GM23338 (cell line): ENCODE results near the gene CEP135. TPM values are rescaled to one million over a fixed set of nuclear protein-coding genes. Genes with fewer than 3 reads are reported as not detected.

Experiments
- ATAC-seq: fragments of 200-7000 bp; cut with Tn5 transposase; 3 replicates; pipeline ENCODE4 v1.9.1; 2020
- DNase-seq: peaks from one replicate; pipeline ENCODE4 v3.0.0-alpha.2; 2015; ENCODE audit warnings: low spot score
- H2AFZ ChIP-seq: fragments of 200-600 bp; sonication (generic); 2 replicates; pipeline ENCODE4 v1.8.0; 2016; ENCODE audit warnings: antibody characterized with exemption, mild to moderate bottlenecking, moderate library complexity
- H3F3A ChIP-seq: fragments of 200-600 bp; sonication (generic); replicated peaks from 2 replicates; pipeline ENCODE4 v1.8.0; 2017; ENCODE audit warnings: antibody characterized with exemption, mixed run types, low read depth
- H3K27ac ChIP-seq: fragments of 200-600 bp; sonication (generic); 2 replicates; pipeline ENCODE4 v1.6.1; 2016; ENCODE audit warnings: low read depth
- H3K27me3 ChIP-seq: fragments of 200-600 bp; sonication (generic); 2 replicates; pipeline ENCODE4 v1.8.0; 2016; ENCODE audit warnings: mild to moderate bottlenecking, mixed run types, moderate library complexity; ENCODE audit not compliant: insufficient read depth
- H3K36me3 ChIP-seq: fragments of 200-600 bp; sonication (generic); 2 replicates; pipeline ENCODE4 v1.8.0; 2016; ENCODE audit warnings: mild to moderate bottlenecking; ENCODE audit not compliant: insufficient read depth
- H3K4me1 ChIP-seq: fragments of 200-600 bp; sonication (generic); 2 replicates; pipeline ENCODE4 v1.8.0; 2016; ENCODE audit warnings: mild to moderate bottlenecking, moderate library complexity; ENCODE audit not compliant: insufficient read depth
- H3K4me2 ChIP-seq: fragments of 200-600 bp; sonication (generic); 2 replicates; pipeline ENCODE4 v1.7.1; 2017; ENCODE audit warnings: mixed run types
- H3K4me3 ChIP-seq: fragments of 200-600 bp; sonication (generic); 2 replicates; pipeline ENCODE4 v1.6.1; 2016; ENCODE audit warnings: mixed run types
- H3K79me2 ChIP-seq: fragments of 200-600 bp; sonication (generic); replicated peaks from 2 replicates; pipeline ENCODE4 v1.8.0; 2017; ENCODE audit warnings: mild to moderate bottlenecking; ENCODE audit not compliant: insufficient read depth
- H3K9me2 ChIP-seq: fragments of 200-600 bp; sonication (generic); 2 replicates; pipeline ENCODE4 v1.8.0; 2017; ENCODE audit not compliant: insufficient read depth
- H4K20me1 ChIP-seq: fragments of 200-600 bp; sonication (generic); replicated peaks from 2 replicates; pipeline ENCODE4 v1.8.0; 2017; ENCODE audit warnings: mild to moderate bottlenecking; ENCODE audit not compliant: insufficient read depth
- H3K27ac Mint-ChIP-seq: 2 replicates; pipeline ENCODE4 v1.8.0; 2020; ENCODE audit warnings: inconsistent platforms, mild to moderate bottlenecking, moderate library complexity, mixed read lengths
- H3K27me3 Mint-ChIP-seq: 3 replicates; pipeline ENCODE4 v1.8.0; 2022; ENCODE audit warnings: low read depth, mild to moderate bottlenecking, moderate library complexity, mixed read lengths, inconsistent platforms; ENCODE audit not compliant: insufficient read depth, poor library complexity
- H3K36me3 Mint-ChIP-seq: 3 replicates; pipeline ENCODE4 v1.8.0; 2021; ENCODE audit warnings: low read depth, mild to moderate bottlenecking, inconsistent platforms, moderate library complexity, mixed read lengths
- H3K4me1 Mint-ChIP-seq: 3 replicates; pipeline ENCODE4 v1.8.0; 2020; ENCODE audit warnings: mild to moderate bottlenecking, inconsistent platforms, mixed read lengths
- H3K4me3 Mint-ChIP-seq: 3 replicates; pipeline ENCODE4 v1.8.0; 2021; ENCODE audit warnings: moderate library complexity, mild to moderate bottlenecking, inconsistent platforms, mixed read lengths
- H3K9me3 Mint-ChIP-seq: 3 replicates; pipeline ENCODE4 v1.8.0; 2020; ENCODE audit warnings: moderate library complexity, mild to moderate bottlenecking, inconsistent platforms, mixed read lengths
- CREB1 ChIP-seq: fragments of 250-450 bp; sonication (Bioruptor Pico); IDR thresholded peaks from 2 replicates; pipeline ENCODE4 v1.5.0; 2020; ENCODE audit warnings: low read depth, mild to moderate bottlenecking, moderate library complexity
- EZH2 ChIP-seq: fragments of 200-600 bp; sonication (generic); IDR thresholded peaks from one replicate; pipeline ENCODE4 v1.8.0; 2017; ENCODE audit warnings: antibody characterized with exemption, mild to moderate bottlenecking, low read depth; ENCODE audit not compliant: unreplicated experiment
- EZH2phosphoT487 ChIP-seq: fragments of 200-600 bp; sonication (generic); IDR thresholded peaks from one replicate; pipeline ENCODE4 v1.8.1; 2018; ENCODE audit warnings: antibody characterized with exemption; ENCODE audit not compliant: unreplicated experiment
- JUNB ChIP-seq: IDR thresholded peaks from one replicate; pipeline ENCODE4 v1.6.1; 2016; ENCODE audit warnings: antibody characterized with exemption; ENCODE audit not compliant: unreplicated experiment
- POLR2AphosphoS5 ChIP-seq: IDR thresholded peaks from 2 replicates; pipeline ENCODE4 v1.6.1; 2016; ENCODE audit warnings: antibody characterized with exemption, low read depth
- STAT1 ChIP-seq: IDR thresholded peaks from one replicate; pipeline ENCODE4 v1.6.1; 2016; ENCODE audit warnings: antibody characterized with exemption; ENCODE audit not compliant: unreplicated experiment
- ZNF331 ChIP-seq: fragments of 250-450 bp; sonication (Bioruptor Pico); IDR thresholded peaks from 2 replicates; pipeline ENCODE4 v1.5.0; 2020; ENCODE audit warnings: low read depth, mild to moderate bottlenecking, moderate library complexity
- polyA plus RNA-seq: library from polyadenylated mRNA; unstranded; fragments of >200 nt; fragmentation: Nextera tagmentation; extraction: Ambion mirVana; gene quantifications from 2 replicates; pipeline ENCODE4 v1.2.1, GENCODE V29; 2016
- total RNA-seq: library from RNA; depleted of rRNA; stranded (reverse); fragments of >200 nt; shearing (Covaris generic); gene quantifications from 2 replicates; pipeline ENCODE4 v1.2.3, GENCODE V29; 2014
- TF ChIP-seq, protein P1 (sequence below): IDR thresholded peaks from 2 replicates; pipeline ENCODE4 v1.6.1; 2016; ENCODE audit warnings: antibody characterized with exemption
- TF ChIP-seq, protein P2 (sequence below), 2 experiments: fragments of 200-600 bp in 1 of 2; sonication (generic) in 1 of 2; conservative IDR thresholded peaks; 2 replicates each; pipeline versions ENCODE4 v1.5.1 to v1.6.1; 2016 to 2017; ENCODE audit warnings: antibody characterized with exemption in 2 of 2, low read depth in 2 of 2, mild to moderate bottlenecking in 2 of 2, moderate library complexity in 1 of 2
- TF ChIP-seq, protein P3 (sequence below): IDR thresholded peaks from one replicate; pipeline ENCODE4 v1.6.1; 2018; ENCODE audit warnings: antibody characterized with exemption; ENCODE audit not compliant: unreplicated experiment

The CEP135 gene
- total and polyA plus RNA-seq, 2 experiments from 2014 or later, result 11.8 to 15.7 TPM

DNA sequence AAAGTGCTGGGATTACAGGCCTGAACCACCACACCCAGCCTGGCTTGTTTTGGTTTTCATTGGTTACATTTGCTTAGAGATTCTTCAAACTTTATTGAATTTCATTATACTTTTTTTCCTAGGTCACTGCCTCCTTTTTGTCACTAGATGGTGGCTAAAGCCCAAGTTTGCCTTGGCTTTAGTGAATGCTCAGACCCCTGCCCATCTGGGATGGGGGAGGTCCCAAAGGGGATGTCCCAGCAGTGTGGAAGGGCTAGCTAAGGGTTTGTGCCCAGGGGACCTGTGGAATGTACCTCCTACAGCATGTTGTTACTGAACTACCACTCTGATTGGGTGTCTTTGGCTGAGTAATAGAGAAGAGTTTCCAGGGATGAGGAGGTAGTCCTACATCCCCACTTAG is 58.4 kb downstream of the CEP135 start:
- no peaks in the 10 kb centered on the region; the same call in 1 of the 2 replicates for H4K20me1 ChIP-seq

DNA sequence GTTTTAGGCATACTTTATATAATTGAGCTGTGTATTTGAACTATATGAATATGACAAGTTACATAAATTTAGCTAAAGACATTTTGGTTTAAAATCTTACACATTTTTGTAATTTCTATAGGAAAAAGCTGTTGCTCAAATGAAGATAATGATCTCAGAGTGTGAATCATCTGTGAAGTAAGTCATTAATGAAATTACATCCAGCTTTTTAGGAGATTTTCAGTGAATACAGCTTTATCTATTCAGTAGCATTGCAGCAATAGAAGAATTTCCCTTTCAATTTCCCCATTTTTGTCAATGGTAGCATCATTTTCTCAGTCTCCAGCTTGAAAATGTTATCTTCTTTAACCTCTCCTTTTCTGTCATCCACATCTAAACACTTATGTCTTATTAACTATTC is 59.5 kb downstream of the CEP135 start:
- Histone ChIP-seq H3K4me2 (no peak overlapping the region), H2AFZ (no peak overlapping the region), H3K4me3 (no peak overlapping the region), H3F3A (no peaks in the 10 kb centered on the region), H3K27me3 (no peaks in the 10 kb centered on the region), H3K79me2 (no peaks in the 10 kb centered on the region; the same call in 1 of the 2 replicates), H3K36me3 (peaks cover 8% of the 10 kb centered on the region; the same call in 1 of the 2 replicates), H4K20me1 (no peaks in the 10 kb centered on the region; the same call in 1 of the 2 replicates), H3K9me2 (no peaks in the 10 kb centered on the region), H3K27ac (no peak overlapping the region), H3K4me1 (no peaks in the 10 kb centered on the region)
- Mint-ChIP-seq H3K4me1 (no peaks in the 10 kb centered on the region), H3K27me3 (no peaks in the 10 kb centered on the region), H3K4me3 (no peak overlapping the region), H3K27ac (no peak overlapping the region), H3K36me3 (peaks cover 35% of the 10 kb centered on the region; the same call in 2 of the 3 replicates), H3K9me3 (no peaks in the 10 kb centered on the region)
- DNase-seq, result no peak
- ATAC-seq, result no peak
- TF ChIP-seq, protein P1, sequence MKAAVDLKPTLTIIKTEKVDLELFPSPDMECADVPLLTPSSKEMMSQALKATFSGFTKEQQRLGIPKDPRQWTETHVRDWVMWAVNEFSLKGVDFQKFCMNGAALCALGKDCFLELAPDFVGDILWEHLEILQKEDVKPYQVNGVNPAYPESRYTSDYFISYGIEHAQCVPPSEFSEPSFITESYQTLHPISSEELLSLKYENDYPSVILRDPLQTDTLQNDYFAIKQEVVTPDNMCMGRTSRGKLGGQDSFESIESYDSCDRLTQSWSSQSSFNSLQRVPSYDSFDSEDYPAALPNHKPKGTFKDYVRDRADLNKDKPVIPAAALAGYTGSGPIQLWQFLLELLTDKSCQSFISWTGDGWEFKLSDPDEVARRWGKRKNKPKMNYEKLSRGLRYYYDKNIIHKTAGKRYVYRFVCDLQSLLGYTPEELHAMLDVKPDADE, result no peak
- no peak for TF ChIP-seq ZNF331
- no peak for TF ChIP-seq STAT1
- TF ChIP-seq JUNB, result no peak
- TF ChIP-seq POLR2AphosphoS5, result no peak

More for the DNA sequence above, 58.4 kb downstream of the CEP135 start:
- DNase-seq, result peak; percentile 33
- H2AFZ ChIP-seq, result no peak overlapping the region
- H3K79me2 ChIP-seq, result no peaks in the 10 kb centered on the region; the same call in 1 of the 2 replicates
- no peaks in the 10 kb centered on the region for H3F3A ChIP-seq
- Mint-ChIP-seq H3K9me3 (no peaks in the 10 kb centered on the region), H3K27ac (no peak overlapping the region), H3K27me3 (no peaks in the 10 kb centered on the region), H3K36me3 (peaks cover 28% of the 10 kb centered on the region; the same call in 2 of the 3 replicates), H3K4me1 (no peaks in the 10 kb centered on the region), H3K4me3 (no peak overlapping the region)
- ATAC-seq, result peak; percentile 74
- H3K4me2 ChIP-seq, result no peak overlapping the region
- no peaks in the 10 kb centered on the region for H3K4me1 ChIP-seq
- no peak for TF ChIP-seq ZNF331
- TF ChIP-seq, protein P2, sequence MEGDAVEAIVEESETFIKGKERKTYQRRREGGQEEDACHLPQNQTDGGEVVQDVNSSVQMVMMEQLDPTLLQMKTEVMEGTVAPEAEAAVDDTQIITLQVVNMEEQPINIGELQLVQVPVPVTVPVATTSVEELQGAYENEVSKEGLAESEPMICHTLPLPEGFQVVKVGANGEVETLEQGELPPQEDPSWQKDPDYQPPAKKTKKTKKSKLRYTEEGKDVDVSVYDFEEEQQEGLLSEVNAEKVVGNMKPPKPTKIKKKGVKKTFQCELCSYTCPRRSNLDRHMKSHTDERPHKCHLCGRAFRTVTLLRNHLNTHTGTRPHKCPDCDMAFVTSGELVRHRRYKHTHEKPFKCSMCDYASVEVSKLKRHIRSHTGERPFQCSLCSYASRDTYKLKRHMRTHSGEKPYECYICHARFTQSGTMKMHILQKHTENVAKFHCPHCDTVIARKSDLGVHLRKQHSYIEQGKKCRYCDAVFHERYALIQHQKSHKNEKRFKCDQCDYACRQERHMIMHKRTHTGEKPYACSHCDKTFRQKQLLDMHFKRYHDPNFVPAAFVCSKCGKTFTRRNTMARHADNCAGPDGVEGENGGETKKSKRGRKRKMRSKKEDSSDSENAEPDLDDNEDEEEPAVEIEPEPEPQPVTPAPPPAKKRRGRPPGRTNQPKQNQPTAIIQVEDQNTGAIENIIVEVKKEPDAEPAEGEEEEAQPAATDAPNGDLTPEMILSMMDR (conservative IDR thresholded peaks at IDR 0.05; ENCODE audit: low read depth in 2 of 2), result peak; percentile 30 to 52; a peak in 3 of 4 replicates
- no peak overlapping the region for H3K27ac ChIP-seq
- no peak overlapping the region for H3K4me3 ChIP-seq
- H3K36me3 ChIP-seq, result 0 out of 2 replicates have a peak, but pooled peaks cover 7% of the 10 kb centered on the region
- H3K9me2 ChIP-seq, result no peaks in the 10 kb centered on the region
- H3K27me3 ChIP-seq, result no peaks in the 10 kb centered on the region

DNA sequence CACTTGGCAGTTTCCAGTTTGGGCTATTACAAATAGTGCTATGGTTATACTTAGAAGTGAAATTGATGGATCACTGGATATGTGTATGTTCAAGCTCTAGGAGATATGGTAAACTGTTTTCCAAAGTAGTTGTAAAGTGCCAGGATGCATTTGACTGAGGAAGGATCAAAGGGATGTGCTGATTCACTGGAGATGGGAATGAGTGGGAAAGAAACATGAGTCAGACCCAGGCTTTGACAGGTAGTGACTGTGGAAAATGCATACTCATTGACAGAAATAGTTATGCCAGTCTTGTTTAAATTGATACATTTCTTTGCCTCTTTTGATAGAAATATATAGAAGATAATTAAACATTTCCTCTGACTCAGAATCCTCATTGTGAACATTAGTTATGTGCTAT is 77.9 kb downstream of the CEP135 start:
- H3K27ac ChIP-seq, result no peak overlapping the region
- H3K36me3 ChIP-seq, result peaks cover 12% of the 10 kb centered on the region; the same call in 1 of the 2 replicates
- H3K9me2 ChIP-seq, result no peaks in the 10 kb centered on the region
- no peaks in the 10 kb centered on the region for H3K79me2 ChIP-seq
- no peak for DNase-seq
- H4K20me1 ChIP-seq, result peaks cover 4% of the 10 kb centered on the region; the same call in 1 of the 2 replicates
- H3K4me2 ChIP-seq, result no peak overlapping the region
- Mint-ChIP-seq H3K36me3 (peaks cover 28% of the 10 kb centered on the region), H3K9me3 (no peaks in the 10 kb centered on the region), H3K4me3 (no peak overlapping the region), H3K27ac (no peak overlapping the region), H3K27me3 (no peaks in the 10 kb centered on the region), H3K4me1 (no peaks in the 10 kb centered on the region)
- no peaks in the 10 kb centered on the region for H3F3A ChIP-seq
- H2AFZ ChIP-seq, result no peak overlapping the region
- no peak for ATAC-seq
- no peaks in the 10 kb centered on the region for H3K4me1 ChIP-seq
- H3K4me3 ChIP-seq, result no peak overlapping the region
- no peaks in the 10 kb centered on the region for H3K27me3 ChIP-seq
- TF ChIP-seq EZH2 (no peak), CREB1 (no peak), EZH2phosphoT487 (no peak)
- TF ChIP-seq, protein P3, sequence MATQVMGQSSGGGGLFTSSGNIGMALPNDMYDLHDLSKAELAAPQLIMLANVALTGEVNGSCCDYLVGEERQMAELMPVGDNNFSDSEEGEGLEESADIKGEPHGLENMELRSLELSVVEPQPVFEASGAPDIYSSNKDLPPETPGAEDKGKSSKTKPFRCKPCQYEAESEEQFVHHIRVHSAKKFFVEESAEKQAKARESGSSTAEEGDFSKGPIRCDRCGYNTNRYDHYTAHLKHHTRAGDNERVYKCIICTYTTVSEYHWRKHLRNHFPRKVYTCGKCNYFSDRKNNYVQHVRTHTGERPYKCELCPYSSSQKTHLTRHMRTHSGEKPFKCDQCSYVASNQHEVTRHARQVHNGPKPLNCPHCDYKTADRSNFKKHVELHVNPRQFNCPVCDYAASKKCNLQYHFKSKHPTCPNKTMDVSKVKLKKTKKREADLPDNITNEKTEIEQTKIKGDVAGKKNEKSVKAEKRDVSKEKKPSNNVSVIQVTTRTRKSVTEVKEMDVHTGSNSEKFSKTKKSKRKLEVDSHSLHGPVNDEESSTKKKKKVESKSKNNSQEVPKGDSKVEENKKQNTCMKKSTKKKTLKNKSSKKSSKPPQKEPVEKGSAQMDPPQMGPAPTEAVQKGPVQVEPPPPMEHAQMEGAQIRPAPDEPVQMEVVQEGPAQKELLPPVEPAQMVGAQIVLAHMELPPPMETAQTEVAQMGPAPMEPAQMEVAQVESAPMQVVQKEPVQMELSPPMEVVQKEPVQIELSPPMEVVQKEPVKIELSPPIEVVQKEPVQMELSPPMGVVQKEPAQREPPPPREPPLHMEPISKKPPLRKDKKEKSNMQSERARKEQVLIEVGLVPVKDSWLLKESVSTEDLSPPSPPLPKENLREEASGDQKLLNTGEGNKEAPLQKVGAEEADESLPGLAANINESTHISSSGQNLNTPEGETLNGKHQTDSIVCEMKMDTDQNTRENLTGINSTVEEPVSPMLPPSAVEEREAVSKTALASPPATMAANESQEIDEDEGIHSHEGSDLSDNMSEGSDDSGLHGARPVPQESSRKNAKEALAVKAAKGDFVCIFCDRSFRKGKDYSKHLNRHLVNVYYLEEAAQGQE, result no peak
